Fibroblast of lung (primary cell): ENCODE results near the gene ANKFY1. TPM values are rescaled to one million over a fixed set of nuclear protein-coding genes. Genes with fewer than 3 reads are reported as not detected.
A peak's percentile ranks its signal among the peaks of the same experiment; 100 is the strongest.

Source experiments
- DNase-seq, 2 donors: peaks; one replicate each; pipeline versions ENCODE4 v3.0.0 to v3.0.0-alpha.2; 2010; ENCODE audit warnings: low read depth in 2 of 2
- H2AFZ ChIP-seq: 2 replicates; pipeline ENCODE4 v1.5.1; 2012; ENCODE audit warnings: low read length, control low read depth, inconsistent platforms
- H3K27ac ChIP-seq: 2 replicates; pipeline ENCODE4 v1.5.1; 2011; ENCODE audit warnings: low read length, control low read depth; ENCODE audit not compliant: insufficient read depth
- H3K27me3 ChIP-seq: 2 replicates; pipeline ENCODE4 v1.5.1; 2011; ENCODE audit warnings: mild to moderate bottlenecking, low read length; ENCODE audit not compliant: control insufficient read depth, insufficient read depth
- H3K36me3 ChIP-seq: 2 replicates; pipeline ENCODE4 v1.5.1; 2011; ENCODE audit warnings: low read length; ENCODE audit not compliant: control insufficient read depth, insufficient read depth
- H3K4me1 ChIP-seq: 2 replicates; pipeline ENCODE4 v1.5.1; 2011; ENCODE audit warnings: low read length; ENCODE audit not compliant: control insufficient read depth, insufficient read depth; ENCODE audit errors: extremely low read depth
- H3K4me2 ChIP-seq: 2 replicates; pipeline ENCODE4 v1.5.1; 2011; ENCODE audit warnings: low read length, control low read depth; ENCODE audit not compliant: insufficient read depth; ENCODE audit errors: extremely low read depth
- H3K4me3 ChIP-seq, 4 experiments: fragments of 200-600 bp in 1 of 4; sonication (generic) in 1 of 4; replicated peaks in 1 of 4; 2 replicates each; pipeline ENCODE4 v1.5.1; 2011 to 2016; ENCODE audit warnings: low read length in 4 of 4, low read depth in 3 of 4, mild to moderate bottlenecking in 3 of 4, control low read depth in 2 of 4, inconsistent platforms in 1 of 4, mixed read lengths in 1 of 4; ENCODE audit not compliant: insufficient read depth in 1 of 4; ENCODE audit errors: control extremely low read depth in 1 of 4
- H3K79me2 ChIP-seq: 2 replicates; pipeline ENCODE4 v1.5.1; 2012; ENCODE audit warnings: mild to moderate bottlenecking, low read length, inconsistent platforms; ENCODE audit not compliant: control insufficient read depth, insufficient read depth
- H3K9ac ChIP-seq: 2 replicates; pipeline ENCODE4 v1.5.1; 2011; ENCODE audit warnings: mild to moderate bottlenecking, low read length, control low read depth; ENCODE audit not compliant: insufficient read depth
- H3K9me3 ChIP-seq: 2 replicates; pipeline ENCODE4 v1.5.1; 2012; ENCODE audit warnings: low read depth, low read length; ENCODE audit not compliant: control insufficient read depth, insufficient read depth
- H4K20me1 ChIP-seq: 2 replicates; pipeline ENCODE4 v1.5.1; 2011; ENCODE audit warnings: low read length; ENCODE audit not compliant: control insufficient read depth, insufficient read depth; ENCODE audit errors: extremely low read depth
- EZH2 ChIP-seq: IDR thresholded peaks from 2 replicates; pipeline ENCODE4 v1.5.1; 2012; ENCODE audit warnings: low read length, control low read depth, mild to moderate bottlenecking; ENCODE audit errors: missing control alignments
- polyA plus RNA-seq, 2 donors: library from polyadenylated mRNA; depleted of rRNA in 1 of 2; stranded (reverse) in 1 of 2; unstranded in 1 of 2; fragments of >200 nt; gene quantifications; 2 replicates each; pipeline ENCODE4 v1.2.1, GENCODE V29; 2011 to 2012; ENCODE audit warnings: missing spikeins in 1 of 2
- total RNA-seq: library from RNA; depleted of rRNA; stranded (reverse); fragments of >200 nt; gene quantifications from 2 replicates; pipeline ENCODE4 v1.2.1, GENCODE V29; 2014
- TF ChIP-seq, protein P1 (sequence below), 2 donors: IDR thresholded peaks in 1 of 2; conservative IDR thresholded peaks in 1 of 2; 1 replicate in 1 of 2; 2 replicates in 1 of 2; pipeline ENCODE4 v1.5.1; 2011 to 2012; ENCODE audit warnings: low read length in 2 of 2, control low read depth in 1 of 2, inconsistent platforms in 1 of 2, low read depth in 1 of 2, mild to moderate bottlenecking in 1 of 2

The ANKFY1 gene
- total and polyA plus RNA-seq, 2 donors (not counting 1 experiment from before 2014, with no cell fraction given) = 26.1 to 34.0 TPM

GRCh38 chr17:4250887-4251286, 12.9 kb downstream of the ANKFY1 start:
- no peaks in the 10 kb centered on the region for H3K4me1 ChIP-seq
- H3K79me2 ChIP-seq = peaks cover 65% of the 10 kb centered on the region
- H3K27me3 ChIP-seq = no peaks in the 10 kb centered on the region
- no peak for DNase-seq
- H3K27ac ChIP-seq = no peak overlapping the region
- no peak overlapping the region for H2AFZ ChIP-seq
- no peak overlapping the region for H3K9ac ChIP-seq
- TF ChIP-seq, protein P1, sequence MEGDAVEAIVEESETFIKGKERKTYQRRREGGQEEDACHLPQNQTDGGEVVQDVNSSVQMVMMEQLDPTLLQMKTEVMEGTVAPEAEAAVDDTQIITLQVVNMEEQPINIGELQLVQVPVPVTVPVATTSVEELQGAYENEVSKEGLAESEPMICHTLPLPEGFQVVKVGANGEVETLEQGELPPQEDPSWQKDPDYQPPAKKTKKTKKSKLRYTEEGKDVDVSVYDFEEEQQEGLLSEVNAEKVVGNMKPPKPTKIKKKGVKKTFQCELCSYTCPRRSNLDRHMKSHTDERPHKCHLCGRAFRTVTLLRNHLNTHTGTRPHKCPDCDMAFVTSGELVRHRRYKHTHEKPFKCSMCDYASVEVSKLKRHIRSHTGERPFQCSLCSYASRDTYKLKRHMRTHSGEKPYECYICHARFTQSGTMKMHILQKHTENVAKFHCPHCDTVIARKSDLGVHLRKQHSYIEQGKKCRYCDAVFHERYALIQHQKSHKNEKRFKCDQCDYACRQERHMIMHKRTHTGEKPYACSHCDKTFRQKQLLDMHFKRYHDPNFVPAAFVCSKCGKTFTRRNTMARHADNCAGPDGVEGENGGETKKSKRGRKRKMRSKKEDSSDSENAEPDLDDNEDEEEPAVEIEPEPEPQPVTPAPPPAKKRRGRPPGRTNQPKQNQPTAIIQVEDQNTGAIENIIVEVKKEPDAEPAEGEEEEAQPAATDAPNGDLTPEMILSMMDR (conservative IDR thresholded peaks at IDR 0.05 in 1 of 2, IDR thresholded peaks at IDR 0.05 in 1 of 2; ENCODE audit: low read depth in 1 of 2, low read length in 2 of 2) = no peak
- no peak for TF ChIP-seq EZH2
- H4K20me1 ChIP-seq = peaks cover 3% of the 10 kb centered on the region
- no peaks in the 10 kb centered on the region for H3K9me3 ChIP-seq
- no peaks in the 10 kb centered on the region for H3K36me3 ChIP-seq
- H3K4me3 ChIP-seq = no peak overlapping the region
- H3K4me2 ChIP-seq = no peak overlapping the region

DNA sequence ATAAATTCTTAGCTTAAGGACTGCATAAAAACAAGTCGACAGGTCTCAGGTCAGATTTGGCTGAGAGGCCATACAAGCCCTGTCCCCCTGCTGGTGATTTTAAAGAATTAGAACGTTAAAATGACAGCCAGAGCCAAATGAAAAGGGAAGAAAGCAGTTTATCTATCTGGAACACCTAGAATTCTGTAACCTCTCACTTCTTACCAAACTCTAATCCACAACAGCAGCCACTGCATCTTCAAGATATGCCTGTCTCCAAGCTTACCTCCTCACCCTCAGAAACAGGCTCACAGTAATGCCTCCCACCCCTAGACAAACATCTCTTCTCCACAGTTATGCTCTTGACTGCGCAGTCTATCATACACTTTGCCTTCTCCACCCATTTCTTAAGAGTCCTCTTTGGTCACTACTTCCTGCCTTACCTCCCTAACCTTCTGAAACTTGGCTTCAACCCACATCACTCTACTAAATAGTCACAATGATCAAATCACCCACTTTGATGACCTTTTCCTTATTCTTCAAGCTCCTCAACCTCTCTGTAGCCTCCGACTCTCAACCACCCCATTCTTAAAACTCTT, 14.2 kb downstream of the ANKFY1 start:
- H3K27me3 ChIP-seq = no peaks in the 10 kb centered on the region
- H2AFZ ChIP-seq = no peak overlapping the region
- H3K27ac ChIP-seq = no peak overlapping the region
- H3K4me1 ChIP-seq = no peaks in the 10 kb centered on the region
- no peak overlapping the region for H3K4me3 ChIP-seq
- H3K9me3 ChIP-seq = no peaks in the 10 kb centered on the region
- no peak for TF ChIP-seq EZH2
- TF ChIP-seq, protein P1 (conservative IDR thresholded peaks at IDR 0.05 in 1 of 2, IDR thresholded peaks at IDR 0.05 in 1 of 2; ENCODE audit: low read depth in 1 of 2, low read length in 2 of 2) = peak; percentile 54 to 57
- H3K36me3 ChIP-seq = no peaks in the 10 kb centered on the region
- no peak overlapping the region for H3K4me2 ChIP-seq
- no peak overlapping the region for H3K9ac ChIP-seq
- DNase-seq = peak; percentile 39 to 60
- H4K20me1 ChIP-seq = peaks cover 3% of the 10 kb centered on the region
- H3K79me2 ChIP-seq = peaks cover 71% of the 10 kb centered on the region

DNA sequence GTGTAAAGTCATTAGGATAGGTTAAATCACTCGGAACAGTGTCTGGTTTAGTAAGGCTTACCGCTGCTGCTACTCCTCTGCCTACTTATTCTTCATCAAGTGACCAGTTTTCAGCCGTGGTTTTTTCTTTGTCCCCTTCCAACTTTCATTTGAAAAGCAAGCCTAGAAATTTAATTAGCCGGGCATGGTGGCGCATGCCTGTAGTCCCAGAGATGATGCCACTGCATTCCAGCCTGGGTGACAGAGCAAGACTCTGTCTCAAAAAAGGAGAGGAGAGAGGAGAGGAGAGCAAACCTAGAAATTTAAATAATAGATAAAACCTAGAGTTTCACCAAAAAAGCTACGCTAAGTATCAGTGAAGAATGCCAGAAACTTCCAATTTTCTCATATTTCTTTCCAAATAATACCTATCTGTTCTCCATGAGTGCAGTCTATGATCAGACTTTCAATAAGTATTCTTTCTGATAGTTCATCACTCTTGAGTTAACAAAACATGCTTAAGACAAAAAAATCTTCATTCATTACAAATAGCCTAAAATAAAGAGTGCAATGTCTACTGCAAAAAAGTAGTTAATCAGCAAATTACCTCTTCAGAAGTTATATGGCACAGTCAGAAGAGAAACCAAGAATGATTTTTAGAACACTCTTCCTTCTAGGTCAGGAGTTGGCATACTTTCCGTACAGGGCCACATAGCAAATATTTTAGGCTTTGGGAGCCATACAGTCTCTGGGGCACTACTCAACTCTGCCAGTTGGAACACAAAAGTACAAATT, 15.1 kb downstream of the ANKFY1 start:
- Histone ChIP-seq H3K9ac (no peak overlapping the region), H3K4me3 (no peak overlapping the region), H3K9me3 (no peaks in the 10 kb centered on the region), H3K27ac (no peak overlapping the region), H3K36me3 (no peaks in the 10 kb centered on the region), H3K4me2 (no peak overlapping the region), H3K27me3 (no peaks in the 10 kb centered on the region), H3K4me1 (no peaks in the 10 kb centered on the region), H2AFZ (no peak overlapping the region), H3K79me2 (peaks cover 71% of the 10 kb centered on the region), H4K20me1 (peaks cover 3% of the 10 kb centered on the region)
- no peak for TF ChIP-seq EZH2
- TF ChIP-seq, protein P1 (conservative IDR thresholded peaks at IDR 0.05 in 1 of 2, IDR thresholded peaks at IDR 0.05 in 1 of 2; ENCODE audit: low read depth in 1 of 2, low read length in 2 of 2) = no peak
- DNase-seq = no peak
